HEK293 (cell line): ENCODE data around the gene DNMT3L.
A peak's percentile ranks its signal among the peaks of the same experiment; 100 is the strongest.

Source experiments
- KLF7 ChIP-seq: fragments of 450-650 bp; formaldehyde crosslinking; IDR thresholded peaks from 2 replicates; pipeline ENCODE4 v1.5.1; 2016; ENCODE audit warnings: missing biosample characterization, missing genetic modification characterization, borderline replicate concordance
- PATZ1 ChIP-seq: fragments of 450-650 bp; formaldehyde crosslinking; IDR thresholded peaks from 2 replicates; pipeline ENCODE4 v1.5.1; 2016; ENCODE audit warnings: missing biosample characterization, missing genetic modification characterization
- RBAK ChIP-seq: fragments of 450-650 bp; formaldehyde crosslinking; IDR thresholded peaks from 2 replicates; pipeline ENCODE4 v1.5.1; 2016; ENCODE audit warnings: missing biosample characterization, missing genetic modification characterization
- SCRT1 ChIP-seq: fragments of 450-650 bp; formaldehyde crosslinking; IDR thresholded peaks from 2 replicates; pipeline ENCODE4 v1.5.1; 2016; ENCODE audit warnings: missing biosample characterization, missing genetic modification characterization, borderline replicate concordance
- SETDB1 ChIP-seq: IDR thresholded peaks from one replicate; pipeline ENCODE4 v1.6.1; 2017; ENCODE audit warnings: mild to moderate bottlenecking, low read length, moderate library complexity, mixed read lengths; ENCODE audit not compliant: insufficient read length
- SP3 ChIP-seq: fragments of 450-650 bp; formaldehyde crosslinking; IDR thresholded peaks from 2 replicates; pipeline ENCODE4 v1.5.1; 2016; ENCODE audit warnings: missing biosample characterization, missing genetic modification characterization
- ZBTB26 ChIP-seq: fragments of 450-650 bp; formaldehyde crosslinking; optimal IDR thresholded peaks from 2 replicates; pipeline ENCODE3; 2016; ENCODE audit warnings: missing biosample characterization, mild to moderate bottlenecking, missing genetic modification characterization
- ZBTB8A ChIP-seq: fragments of 450-650 bp; formaldehyde crosslinking; IDR thresholded peaks from 2 replicates; pipeline ENCODE4 v1.5.1; 2016; ENCODE audit warnings: missing biosample characterization, missing genetic modification characterization
- ZFP3 ChIP-seq: fragments of 450-650 bp; formaldehyde crosslinking; IDR thresholded peaks from 2 replicates; pipeline ENCODE4 v1.5.1; 2016; ENCODE audit warnings: low read depth, missing biosample characterization, missing genetic modification characterization
- ZFP69B ChIP-seq: fragments of 450-650 bp; formaldehyde crosslinking; IDR thresholded peaks from 2 replicates; pipeline ENCODE4 v1.5.1; 2016; ENCODE audit warnings: missing biosample characterization, missing genetic modification characterization
- ZNF121 ChIP-seq: fragments of 450-650 bp; formaldehyde crosslinking; IDR thresholded peaks from 2 replicates; pipeline ENCODE4 v1.5.1; 2016; ENCODE audit warnings: missing biosample characterization, missing genetic modification characterization
- ZNF138 ChIP-seq: fragments of 450-650 bp; formaldehyde crosslinking; IDR thresholded peaks from 2 replicates; pipeline ENCODE4 v1.5.1; 2016; ENCODE audit warnings: missing biosample characterization, missing genetic modification characterization, borderline replicate concordance
- ZNF175 ChIP-seq: fragments of 450-650 bp; formaldehyde crosslinking; IDR thresholded peaks from 2 replicates; pipeline ENCODE4 v1.5.1; 2016; ENCODE audit warnings: missing biosample characterization, missing genetic modification characterization
- ZNF19 ChIP-seq: fragments of 450-650 bp; formaldehyde crosslinking; IDR thresholded peaks from 2 replicates; pipeline ENCODE4; 2016; ENCODE audit warnings: missing biosample characterization, missing genetic modification characterization, low read depth
- ZNF24 ChIP-seq: fragments of 450-650 bp; formaldehyde crosslinking; IDR thresholded peaks from 2 replicates; pipeline ENCODE4 v1.5.1; 2016; ENCODE audit warnings: missing biosample characterization, missing genetic modification characterization
- ZNF335 ChIP-seq: fragments of 450-650 bp; formaldehyde crosslinking; conservative IDR thresholded peaks from 2 replicates; pipeline ENCODE4 v1.5.1; 2016; ENCODE audit warnings: missing biosample characterization, missing genetic modification characterization
- ZNF366 ChIP-seq: fragments of 450-650 bp; formaldehyde crosslinking; conservative IDR thresholded peaks from 2 replicates; pipeline ENCODE4 v1.5.1; 2016; ENCODE audit warnings: missing biosample characterization, missing genetic modification characterization
- ZNF518A ChIP-seq: fragments of 450-650 bp; formaldehyde crosslinking; conservative IDR thresholded peaks from 2 replicates; pipeline ENCODE4 v1.5.1; 2016; ENCODE audit warnings: low read depth, missing biosample characterization, missing genetic modification characterization
- ZNF585B ChIP-seq: fragments of 450-650 bp; formaldehyde crosslinking; IDR thresholded peaks from 2 replicates; pipeline ENCODE4 v1.5.1; 2016; ENCODE audit warnings: missing biosample characterization, missing genetic modification characterization
- ZNF664 ChIP-seq: fragments of 450-650 bp; formaldehyde crosslinking; IDR thresholded peaks from 2 replicates; pipeline ENCODE4 v1.5.1; 2016; ENCODE audit warnings: missing biosample characterization, missing genetic modification characterization
- ZNF701 ChIP-seq: fragments of 450-650 bp; formaldehyde crosslinking; IDR thresholded peaks from 2 replicates; pipeline ENCODE4 v1.5.1; 2016; ENCODE audit warnings: missing biosample characterization, missing genetic modification characterization
- ZNF707 ChIP-seq: fragments of 450-650 bp; formaldehyde crosslinking; IDR thresholded peaks from 2 replicates; pipeline ENCODE4 v1.5.1; 2016; ENCODE audit warnings: missing biosample characterization, missing genetic modification characterization
- ZNF768 ChIP-seq: fragments of 450-650 bp; formaldehyde crosslinking; IDR thresholded peaks from 2 replicates; pipeline ENCODE4 v1.5.1; 2018; ENCODE audit warnings: missing biosample characterization, mild to moderate bottlenecking, missing genetic modification characterization
- ZNF837 ChIP-seq: fragments of 450-650 bp; formaldehyde crosslinking; IDR thresholded peaks from 2 replicates; pipeline ENCODE4 v1.5.1; 2016; ENCODE audit warnings: missing biosample characterization, missing genetic modification characterization
- TF ChIP-seq, protein P1 (sequence below): fragments of 450-650 bp; formaldehyde crosslinking; conservative IDR thresholded peaks from 2 replicates; pipeline ENCODE4 v1.5.1; 2016; ENCODE audit warnings: low read depth, missing biosample characterization, missing genetic modification characterization
- TF ChIP-seq, protein P2 (sequence below): fragments of 450-650 bp; formaldehyde crosslinking; IDR thresholded peaks from 2 replicates; pipeline ENCODE4 v1.5.0; 2017; ENCODE audit warnings: missing biosample characterization, missing genetic modification characterization, borderline replicate concordance

Gene DNMT3L

DNA sequence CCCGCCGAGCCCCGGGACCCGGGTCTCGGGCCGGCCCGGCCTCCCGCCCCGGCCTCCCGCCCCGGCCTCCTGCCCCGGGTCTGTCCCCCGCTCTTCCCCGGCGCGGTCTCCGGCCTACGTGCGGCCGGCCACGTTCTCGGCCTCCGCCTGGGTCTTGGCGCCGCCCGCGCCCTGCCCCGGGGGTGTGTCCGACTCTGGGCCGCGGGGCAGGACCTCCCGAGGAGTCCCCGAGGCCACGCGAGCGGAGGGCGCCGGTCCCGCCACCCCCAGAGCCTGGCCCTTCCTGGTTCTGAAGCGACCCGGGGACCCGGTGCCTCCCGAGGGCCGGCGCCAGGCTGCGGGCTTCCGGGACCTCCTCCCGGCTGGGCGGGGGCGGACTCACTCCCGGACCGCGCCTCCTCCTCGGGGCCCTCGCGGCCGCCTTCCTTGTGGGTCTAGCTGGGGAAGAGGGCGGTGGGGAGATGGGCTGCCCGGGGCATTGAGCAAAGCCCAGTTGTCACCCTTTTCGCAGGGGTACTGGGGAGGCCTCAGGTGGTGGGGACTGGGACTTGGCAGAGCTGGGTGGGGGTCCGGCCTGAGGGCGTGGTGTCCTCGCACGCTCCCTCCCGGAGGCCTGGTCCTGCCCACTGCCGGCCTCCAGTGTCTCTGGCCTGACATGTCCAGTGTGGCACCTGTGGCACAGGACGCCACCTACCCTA is 38.7 kb upstream of the DNMT3L start (continued):
- TF ChIP-seq ZBTB26: peak; percentile 51
- no peak for TF ChIP-seq ZNF24 (tag by site-specific recombination)
- TF ChIP-seq, protein P1, sequence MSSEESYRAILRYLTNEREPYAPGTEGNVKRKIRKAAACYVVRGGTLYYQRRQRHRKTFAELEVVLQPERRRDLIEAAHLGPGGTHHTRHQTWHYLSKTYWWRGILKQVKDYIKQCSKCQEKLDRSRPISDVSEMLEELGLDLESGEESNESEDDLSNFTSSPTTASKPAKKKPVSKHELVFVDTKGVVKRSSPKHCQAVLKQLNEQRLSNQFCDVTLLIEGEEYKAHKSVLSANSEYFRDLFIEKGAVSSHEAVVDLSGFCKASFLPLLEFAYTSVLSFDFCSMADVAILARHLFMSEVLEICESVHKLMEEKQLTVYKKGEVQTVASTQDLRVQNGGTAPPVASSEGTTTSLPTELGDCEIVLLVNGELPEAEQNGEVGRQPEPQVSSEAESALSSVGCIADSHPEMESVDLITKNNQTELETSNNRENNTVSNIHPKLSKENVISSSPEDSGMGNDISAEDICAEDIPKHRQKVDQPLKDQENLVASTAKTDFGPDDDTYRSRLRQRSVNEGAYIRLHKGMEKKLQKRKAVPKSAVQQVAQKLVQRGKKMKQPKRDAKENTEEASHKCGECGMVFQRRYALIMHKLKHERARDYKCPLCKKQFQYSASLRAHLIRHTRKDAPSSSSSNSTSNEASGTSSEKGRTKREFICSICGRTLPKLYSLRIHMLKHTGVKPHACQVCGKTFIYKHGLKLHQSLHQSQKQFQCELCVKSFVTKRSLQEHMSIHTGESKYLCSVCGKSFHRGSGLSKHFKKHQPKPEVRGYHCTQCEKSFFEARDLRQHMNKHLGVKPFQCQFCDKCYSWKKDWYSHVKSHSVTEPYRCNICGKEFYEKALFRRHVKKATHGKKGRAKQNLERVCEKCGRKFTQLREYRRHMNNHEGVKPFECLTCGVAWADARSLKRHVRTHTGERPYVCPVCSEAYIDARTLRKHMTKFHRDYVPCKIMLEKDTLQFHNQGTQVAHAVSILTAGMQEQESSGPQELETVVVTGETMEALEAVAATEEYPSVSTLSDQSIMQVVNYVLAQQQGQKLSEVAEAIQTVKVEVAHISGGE (tag by site-specific recombination): peak; percentile 58
- peak; percentile 65 for TF ChIP-seq ZBTB8A
- no peak for TF ChIP-seq ZNF664 (tag by site-specific recombination)
- TF ChIP-seq RBAK (tag by site-specific recombination): no peak
- TF ChIP-seq KLF7: peak; percentile 66
- TF ChIP-seq ZNF121 (tag by site-specific recombination): no peak
- peak; percentile 91 for TF ChIP-seq PATZ1 (tag by site-specific recombination)
- TF ChIP-seq SCRT1 (tag by site-specific recombination): no peak
- TF ChIP-seq, protein P2, sequence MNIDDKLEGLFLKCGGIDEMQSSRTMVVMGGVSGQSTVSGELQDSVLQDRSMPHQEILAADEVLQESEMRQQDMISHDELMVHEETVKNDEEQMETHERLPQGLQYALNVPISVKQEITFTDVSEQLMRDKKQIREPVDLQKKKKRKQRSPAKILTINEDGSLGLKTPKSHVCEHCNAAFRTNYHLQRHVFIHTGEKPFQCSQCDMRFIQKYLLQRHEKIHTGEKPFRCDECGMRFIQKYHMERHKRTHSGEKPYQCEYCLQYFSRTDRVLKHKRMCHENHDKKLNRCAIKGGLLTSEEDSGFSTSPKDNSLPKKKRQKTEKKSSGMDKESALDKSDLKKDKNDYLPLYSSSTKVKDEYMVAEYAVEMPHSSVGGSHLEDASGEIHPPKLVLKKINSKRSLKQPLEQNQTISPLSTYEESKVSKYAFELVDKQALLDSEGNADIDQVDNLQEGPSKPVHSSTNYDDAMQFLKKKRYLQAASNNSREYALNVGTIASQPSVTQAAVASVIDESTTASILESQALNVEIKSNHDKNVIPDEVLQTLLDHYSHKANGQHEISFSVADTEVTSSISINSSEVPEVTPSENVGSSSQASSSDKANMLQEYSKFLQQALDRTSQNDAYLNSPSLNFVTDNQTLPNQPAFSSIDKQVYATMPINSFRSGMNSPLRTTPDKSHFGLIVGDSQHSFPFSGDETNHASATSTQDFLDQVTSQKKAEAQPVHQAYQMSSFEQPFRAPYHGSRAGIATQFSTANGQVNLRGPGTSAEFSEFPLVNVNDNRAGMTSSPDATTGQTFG (tag by site-specific recombination): no peak
- TF ChIP-seq SETDB1: no peak
- TF ChIP-seq ZNF707 (tag by site-specific recombination): no peak
- TF ChIP-seq ZNF518A: no peak
- TF ChIP-seq ZNF19 (tag by site-specific recombination): no peak
- TF ChIP-seq ZNF138 (tag by site-specific recombination): no peak
- TF ChIP-seq ZNF335 (tag by site-specific recombination): no peak; the same call in 1 of the 2 replicates
- TF ChIP-seq ZNF837 (tag by site-specific recombination): 0 out of 2 replicates have a peak, but pooled peaks have one; percentile 35
- TF ChIP-seq ZNF585B (tag by site-specific recombination): no peak
- TF ChIP-seq ZNF768: no peak
- TF ChIP-seq ZNF366: no peak
- no peak for TF ChIP-seq ZFP69B
- peak; percentile 94 for TF ChIP-seq SP3 (tag by site-specific recombination)
- no peak for TF ChIP-seq ZNF175 (tag by site-specific recombination)
- no peak for TF ChIP-seq ZNF701
- no peak for TF ChIP-seq ZFP3
